GM18499 (cell line): ENCODE results near the gene FAM219A.
"Not testable (repeated sequence)": the region's sequence is repeated elsewhere in the genome, so short reads cannot be mapped to it uniquely, and the experiment has no call there.

Experiments
- ATAC-seq: cut with Tn5 transposase; IDR thresholded peaks from one replicate; pipeline ENCODE4 v1.9.1; 2021; ENCODE audit warnings: moderate number of reproducible peaks; ENCODE audit not compliant: insufficient read depth, unreplicated experiment

Gene FAM219A

DNA sequence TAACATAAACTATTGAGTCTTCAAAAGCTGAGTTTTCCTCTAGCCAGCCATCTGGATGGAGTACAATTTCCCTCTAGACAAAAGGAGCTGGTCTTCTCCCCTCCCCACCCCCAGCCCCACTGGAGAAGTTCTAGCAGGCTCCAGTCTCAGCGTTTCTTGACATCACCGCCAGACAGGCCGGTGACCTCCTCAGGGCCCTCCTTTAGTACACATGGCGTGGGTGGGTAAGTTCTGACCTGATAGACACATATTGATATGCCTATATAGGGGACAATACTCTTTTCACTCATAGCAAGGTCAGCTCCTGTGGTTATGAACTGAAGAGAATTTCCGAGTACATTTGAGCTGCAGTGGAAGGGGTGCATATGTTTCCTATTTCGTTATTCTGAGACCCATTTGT is 27.5 kb upstream of the FAM219A start:
- no peak for ATAC-seq

DNA sequence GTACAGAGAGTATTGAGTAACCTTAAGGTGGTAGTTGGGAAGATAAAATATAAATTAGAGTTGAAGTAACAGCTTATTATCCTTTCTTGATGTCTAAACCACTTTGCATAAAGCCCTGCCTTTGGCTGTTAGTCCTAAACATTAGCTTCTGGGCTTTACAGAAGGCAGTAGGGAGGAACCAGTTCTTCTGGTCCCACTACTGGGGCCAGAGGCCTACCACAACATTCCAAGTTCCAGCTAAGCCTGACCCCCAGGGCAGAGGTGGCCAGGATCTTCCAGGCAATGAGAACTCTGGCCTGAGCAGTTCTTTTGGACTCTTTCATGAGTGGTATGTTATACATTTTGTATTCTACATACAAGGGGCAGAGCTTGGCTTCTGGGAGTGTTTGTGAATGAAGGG is 26.3 kb upstream of the FAM219A start:
- no peak for ATAC-seq

DNA sequence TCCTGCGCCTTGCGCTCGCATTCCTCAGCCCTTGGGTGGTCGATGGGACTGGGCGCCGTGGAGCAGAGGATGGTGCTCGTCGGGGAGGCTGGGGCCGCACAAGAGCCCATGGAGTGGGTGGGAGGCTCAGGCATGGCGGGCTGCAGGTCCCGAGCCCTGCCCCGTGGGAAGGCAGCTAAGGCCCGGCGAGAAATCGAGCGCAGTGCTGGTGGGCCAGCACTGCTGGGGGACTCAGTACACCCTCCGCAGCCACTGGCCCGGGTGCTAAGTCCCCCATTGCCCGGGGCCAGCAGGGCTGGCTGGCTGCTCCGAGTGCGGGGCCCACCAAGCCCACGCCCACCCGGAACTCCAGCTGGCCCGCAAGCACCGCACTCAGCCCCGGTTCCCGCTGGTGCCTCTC is 24.4 kb upstream of the FAM219A start:
- ATAC-seq, result not testable (repeated sequence)

DNA sequence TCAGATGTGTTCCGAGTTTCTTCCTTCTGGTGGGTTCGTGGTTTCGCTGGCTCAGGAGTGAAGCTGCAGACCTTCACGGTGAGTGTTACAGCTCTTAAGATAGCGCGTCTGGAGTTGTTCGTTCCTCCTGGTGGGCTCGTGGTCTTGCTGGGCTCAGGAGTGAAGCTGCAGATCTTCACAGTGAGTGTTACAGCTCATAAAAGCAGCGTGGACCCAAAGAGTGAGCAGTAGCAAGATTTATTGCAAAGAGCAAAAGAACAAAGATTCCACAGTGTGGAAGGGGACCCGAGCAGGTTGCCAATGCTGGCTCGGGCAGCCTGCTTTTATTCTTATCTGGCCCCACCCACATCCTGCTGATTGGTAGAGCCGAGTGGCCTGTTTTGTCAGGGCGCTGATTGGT is 23.2 kb upstream of the FAM219A start:
- not testable (repeated sequence) for ATAC-seq

DNA sequence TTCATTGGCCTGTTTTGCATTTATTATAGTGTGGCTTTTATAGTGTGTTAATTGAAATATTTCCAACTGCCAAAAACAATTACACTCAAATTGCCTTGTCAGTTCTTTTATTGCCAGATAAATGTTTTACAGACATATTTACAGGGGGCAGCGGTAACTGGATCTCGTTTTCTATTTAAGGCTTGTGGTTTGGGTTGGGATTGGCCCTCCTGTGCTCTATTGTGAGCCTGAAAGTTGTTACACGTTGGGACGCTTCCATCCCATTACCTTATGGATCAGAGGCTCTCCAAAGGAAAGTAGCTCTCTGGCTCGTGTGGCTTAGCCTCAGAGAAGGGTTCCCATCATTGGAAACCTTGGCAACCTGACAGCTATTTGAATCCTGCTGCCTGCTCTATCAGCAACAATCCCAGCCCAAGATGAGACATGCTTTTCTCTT is 21.1 kb upstream of the FAM219A start:
- ATAC-seq, result no peak

DNA sequence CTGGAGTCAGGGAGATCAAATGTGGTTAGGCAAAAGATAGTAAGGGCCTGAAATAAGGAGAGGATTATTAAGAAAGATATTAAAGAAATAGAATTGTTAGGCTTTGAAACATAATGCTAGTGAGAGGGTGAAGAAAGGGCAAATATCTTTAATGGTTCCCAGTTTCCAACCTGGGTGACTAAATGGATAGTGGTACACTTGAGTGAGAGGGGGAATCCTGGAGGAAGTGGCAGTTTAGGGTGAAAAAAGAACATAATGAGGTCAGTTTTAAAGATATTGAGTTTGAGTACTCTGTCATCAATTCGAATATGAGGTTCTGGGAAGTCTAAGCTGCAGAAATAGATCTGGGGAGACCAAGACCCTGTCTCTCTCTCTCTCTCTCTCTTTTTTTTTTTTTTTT is 19.2 kb upstream of the FAM219A start:
- ATAC-seq, result no peak

DNA sequence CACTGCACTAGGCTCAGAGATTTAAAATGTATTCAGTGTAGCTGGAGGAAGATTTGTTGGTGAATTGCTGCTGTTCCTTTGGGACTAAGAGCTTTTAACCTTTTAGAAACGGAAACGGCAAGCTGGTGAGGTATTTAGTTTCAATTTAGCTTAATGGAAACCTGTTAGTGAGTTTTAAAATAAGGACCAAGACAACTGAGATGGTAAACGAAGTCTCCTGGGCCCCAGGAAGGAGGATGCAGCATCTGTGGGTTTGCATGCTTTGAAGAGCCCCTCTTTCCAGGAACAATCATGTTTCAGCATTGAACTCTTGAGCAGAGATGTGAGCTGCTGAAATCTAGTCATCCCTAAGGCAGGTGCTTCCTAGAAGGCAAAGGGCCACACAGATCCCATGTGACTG is 16.7 kb upstream of the FAM219A start:
- no peak for ATAC-seq

DNA sequence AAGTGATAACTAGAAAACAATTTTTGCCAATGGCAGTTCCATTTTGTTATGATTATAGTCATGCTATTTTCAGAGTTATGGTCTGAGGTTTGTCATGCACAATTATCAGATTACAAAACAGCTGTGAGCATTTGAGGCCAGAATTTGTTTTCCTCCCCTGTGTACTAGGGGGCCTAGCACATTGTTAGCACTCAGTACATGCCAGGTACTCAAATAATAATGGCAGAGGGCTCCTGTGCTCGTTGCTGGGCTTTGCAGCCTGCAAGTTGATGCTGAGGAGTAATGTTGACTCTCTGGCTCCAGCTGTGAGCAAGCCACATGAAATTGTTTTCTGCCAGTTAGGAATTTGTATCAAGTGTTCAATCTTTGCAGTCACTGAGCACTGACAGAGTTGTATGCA is 7.1 kb upstream of the FAM219A start:
- ATAC-seq, result no peak

DNA sequence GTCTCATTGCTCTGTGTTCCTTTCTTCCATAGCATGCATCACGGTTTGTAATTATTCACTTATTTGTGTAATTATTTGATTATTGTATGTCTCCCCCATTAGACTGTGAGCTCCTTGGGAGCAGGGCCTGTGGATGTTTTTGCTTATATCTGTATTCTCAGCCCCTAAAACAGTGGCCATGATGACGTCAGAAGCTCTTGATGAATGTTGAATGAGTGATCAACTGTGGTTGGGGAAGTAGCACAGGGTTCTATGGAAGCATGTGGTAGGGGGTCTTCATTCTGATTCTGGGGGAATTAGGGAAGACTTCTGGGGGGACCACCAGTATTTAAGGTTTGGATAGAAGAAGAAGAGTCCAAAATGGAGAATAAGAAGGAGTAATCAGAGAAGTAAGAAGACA is 6.2 kb upstream of the FAM219A start:
- no peak for ATAC-seq

DNA sequence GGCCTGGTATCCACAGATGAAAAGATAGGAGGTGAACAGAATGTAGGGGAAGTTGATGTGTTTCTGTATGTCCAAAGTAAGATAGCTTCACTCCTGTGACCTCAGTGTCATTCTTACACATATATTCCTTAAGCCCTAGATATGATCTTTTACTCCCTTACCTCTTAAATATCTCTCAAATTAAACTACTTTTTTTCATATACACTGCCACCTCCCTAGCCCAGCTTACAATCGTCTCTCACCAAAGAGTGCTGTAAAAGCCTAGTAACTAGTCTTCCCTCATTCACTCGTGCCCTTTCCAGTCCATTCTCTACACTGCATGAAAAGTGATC is 5.5 kb upstream of the FAM219A start:
- ATAC-seq, result no peak

DNA sequence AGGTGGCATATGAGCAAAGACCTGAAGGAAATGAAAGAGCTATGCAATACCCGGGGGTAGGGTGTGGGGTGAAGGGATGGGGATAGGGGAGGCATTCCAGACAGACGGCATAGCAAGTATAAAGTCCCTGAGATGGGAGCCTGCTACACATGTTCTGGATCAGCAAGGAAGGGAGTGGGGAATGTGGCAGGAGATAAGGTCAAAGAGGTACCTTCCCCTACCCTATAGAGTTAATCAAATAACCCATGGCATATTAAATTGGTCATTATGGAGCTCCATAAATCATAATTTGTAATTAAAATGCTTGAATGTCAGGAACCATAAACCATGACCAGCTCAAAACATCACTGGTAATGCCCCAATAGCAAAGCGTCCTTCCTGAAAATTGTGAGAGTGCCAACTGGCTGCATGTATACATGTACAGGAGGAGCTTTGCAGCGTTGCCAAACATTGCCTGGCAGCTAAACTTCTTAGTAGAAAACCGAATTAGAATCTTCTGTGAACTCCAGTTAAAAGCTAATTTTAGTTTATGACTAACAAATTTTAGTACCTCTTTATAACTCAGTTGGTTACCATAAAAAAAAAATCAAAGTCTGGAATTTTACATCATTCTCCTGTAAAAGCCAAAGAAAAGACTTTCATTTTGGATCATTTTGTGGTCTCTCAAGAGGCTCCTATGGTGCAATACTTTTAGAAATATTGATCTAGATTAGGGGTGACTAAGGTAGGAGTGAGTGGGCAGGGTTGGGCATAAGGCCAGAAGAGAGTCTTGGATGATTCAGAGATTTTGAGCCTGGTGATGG is 4.9 kb upstream of the FAM219A start:
- no peak for ATAC-seq

DNA sequence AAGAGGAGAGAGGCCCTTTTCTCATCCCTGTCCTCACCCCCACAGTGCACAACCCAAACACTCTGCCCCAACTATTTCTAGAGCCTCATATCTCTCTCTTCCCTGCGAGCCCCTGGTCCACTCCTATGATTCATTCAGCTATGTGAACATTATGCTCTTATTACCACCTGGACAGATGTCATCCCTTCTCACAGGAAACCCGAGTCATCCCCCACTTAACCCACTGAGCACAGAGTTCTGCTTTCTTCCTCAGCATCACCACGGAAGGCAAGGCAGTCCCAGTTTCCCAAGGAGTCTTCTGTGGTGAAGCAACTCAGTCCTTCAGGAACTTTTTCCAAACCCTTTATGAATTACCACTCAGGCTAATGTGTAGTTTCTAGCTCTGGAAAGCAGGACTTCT is 1.6 kb upstream of the FAM219A start:
- ATAC-seq, result no peak

DNA sequence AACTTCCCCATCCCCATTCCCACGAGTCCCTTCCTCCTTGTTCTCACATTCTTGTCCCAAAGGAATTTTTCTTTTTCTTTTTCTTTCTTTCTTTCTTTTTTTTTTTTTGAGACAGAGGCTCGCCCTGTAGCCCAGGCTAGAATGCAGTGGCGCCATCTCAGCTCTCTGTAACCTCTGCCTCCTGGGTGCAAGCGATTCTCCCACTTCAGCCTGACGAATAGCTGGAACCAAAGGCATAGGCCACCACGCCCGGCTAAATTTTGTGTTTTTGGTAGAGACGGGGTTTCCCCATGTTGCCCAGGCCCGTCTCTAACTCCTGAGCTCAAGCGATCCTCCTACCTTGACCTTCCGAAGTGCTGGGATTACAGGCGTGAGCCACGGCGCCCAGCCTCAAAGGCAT is 986 bp upstream of the FAM219A start:
- ATAC-seq, result no peak

DNA sequence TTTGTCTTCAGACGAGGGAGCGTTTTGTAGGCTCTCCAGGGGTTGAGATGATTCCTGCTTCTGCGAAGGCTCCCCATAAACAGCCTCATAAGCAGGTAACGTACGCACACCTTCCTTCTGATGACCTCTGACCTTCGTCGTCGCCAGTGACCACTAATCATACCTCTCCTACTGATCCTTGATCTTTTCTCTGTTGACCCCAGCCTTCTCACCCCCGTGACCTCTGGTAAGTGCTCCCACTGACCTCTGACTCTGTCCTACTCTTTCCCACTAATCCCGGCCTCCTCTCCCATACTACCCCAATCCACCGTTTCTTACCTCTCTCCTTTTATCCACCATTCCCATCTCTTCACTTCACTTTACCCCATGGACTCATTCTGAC is 580 bp upstream of the FAM219A start:
- ATAC-seq, result no peak

DNA sequence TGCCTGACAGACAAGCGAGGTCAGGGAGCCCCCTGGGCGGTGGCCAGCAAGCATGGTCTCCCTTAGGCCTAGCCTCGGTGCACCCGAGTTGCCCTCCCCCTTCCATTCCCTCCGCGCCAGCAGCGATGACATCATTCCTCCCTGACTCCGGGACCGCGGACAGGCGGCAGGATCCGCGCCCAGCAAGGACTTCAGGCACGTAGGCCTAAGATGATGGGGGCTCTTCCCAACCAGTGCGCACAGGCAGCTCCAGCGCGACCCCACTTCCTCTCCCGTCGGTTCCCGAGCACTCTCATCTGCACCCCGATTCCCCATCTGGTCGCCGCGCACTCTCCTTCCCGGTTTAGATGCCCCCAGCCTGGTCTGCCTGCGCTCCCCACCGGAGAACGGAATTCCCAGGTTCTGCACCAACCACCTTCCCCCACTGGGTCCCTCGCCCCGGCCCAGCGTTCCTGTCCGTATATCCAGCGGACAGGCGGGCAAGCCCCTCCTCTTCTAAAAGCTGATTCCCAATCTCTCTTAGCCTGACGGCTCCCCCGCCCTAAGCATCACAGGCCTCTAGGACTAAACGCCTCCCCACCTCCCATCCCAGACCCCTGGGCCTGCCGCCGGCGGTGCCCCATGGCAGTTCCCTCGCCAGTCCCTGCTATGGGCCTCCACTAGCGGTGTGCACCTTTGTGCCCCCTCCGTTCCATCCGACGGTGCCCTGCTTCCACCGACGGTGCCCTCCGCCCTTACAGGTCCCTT is 931 bp downstream of the FAM219A start:
- ATAC-seq, result no peak

DNA sequence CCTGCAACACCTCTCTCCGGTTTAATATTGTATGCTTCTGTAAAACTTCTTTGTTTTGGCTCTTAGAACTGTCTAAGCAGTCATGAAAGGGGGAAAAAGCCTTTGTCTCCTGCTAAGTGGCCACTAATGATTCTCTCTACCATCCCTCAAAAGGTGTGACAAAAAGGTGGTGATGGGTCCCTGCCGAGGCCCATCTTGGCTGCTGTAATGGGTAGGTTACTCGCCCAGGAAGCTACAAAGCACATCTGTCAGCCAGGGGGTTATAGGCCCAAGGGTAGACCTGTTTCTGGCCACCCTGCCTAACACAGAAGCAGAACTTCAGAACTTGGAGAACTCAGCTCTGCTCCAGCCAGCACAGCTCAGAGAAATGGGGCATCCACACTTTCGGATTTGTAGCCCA is 1.6 kb downstream of the FAM219A start:
- no peak for ATAC-seq

DNA sequence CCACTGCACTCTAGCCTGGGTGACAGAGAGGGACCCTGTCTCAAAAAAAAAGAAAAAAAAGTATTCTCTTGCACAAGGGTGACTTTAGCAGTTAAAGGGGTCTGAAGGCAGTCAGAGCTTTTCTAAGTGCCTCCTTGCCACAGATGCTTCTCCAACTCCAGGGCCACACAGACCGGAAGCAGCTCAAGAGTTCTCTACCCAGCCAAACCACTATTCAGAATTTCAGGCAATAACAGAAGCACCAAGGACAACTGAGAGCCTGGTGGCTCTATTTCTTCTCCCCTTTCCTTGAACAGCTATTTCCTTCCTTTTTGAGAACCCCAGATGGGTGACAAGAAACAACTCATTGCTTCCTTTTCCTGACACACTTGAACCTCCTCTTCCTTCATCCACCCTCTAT is 2.2 kb downstream of the FAM219A start:
- no peak for ATAC-seq

DNA sequence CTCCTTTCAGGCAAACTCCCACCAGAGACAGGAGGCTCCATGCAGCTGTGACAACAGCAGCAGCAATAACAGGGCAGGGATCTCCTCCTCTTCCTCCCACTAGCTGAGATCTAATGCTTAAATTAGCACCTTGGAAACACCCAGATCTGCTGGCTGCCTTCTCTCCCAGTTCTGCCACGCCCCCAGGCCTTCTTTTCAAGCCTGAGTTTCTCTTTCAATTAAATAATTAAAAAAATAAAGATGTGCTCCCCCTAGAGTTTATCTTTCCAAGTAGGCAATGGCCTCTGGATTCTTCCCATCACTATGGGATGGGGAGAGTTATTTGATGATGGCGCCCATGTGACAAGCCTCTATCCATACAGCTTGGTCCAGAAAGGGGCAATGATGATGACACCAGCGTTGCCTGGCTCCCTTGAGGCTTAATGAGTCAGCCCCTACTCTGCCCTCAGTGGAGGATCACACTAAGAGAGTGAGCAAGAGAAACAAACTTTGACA is 3.8 kb downstream of the FAM219A start:
- no peak for ATAC-seq

DNA sequence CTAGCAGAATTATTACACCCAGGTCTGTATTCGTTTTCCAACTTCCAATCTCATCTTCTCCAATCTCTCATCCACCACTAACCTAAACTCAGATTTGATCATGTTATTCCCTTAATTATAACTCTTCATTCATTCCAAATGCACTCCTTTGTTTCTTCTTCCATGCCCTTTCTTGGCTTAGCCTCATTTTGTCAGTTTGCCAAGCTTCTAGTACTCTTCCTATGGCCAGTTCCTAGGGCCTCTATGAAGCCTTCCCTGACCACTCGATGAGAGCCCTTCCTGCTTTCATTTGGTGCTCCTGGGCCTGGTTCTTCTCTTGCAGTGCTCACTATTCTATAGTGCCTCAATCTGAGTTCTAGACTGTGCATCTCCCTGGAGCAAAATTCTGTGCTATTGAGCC is 5.8 kb downstream of the FAM219A start:
- ATAC-seq, result no peak

DNA sequence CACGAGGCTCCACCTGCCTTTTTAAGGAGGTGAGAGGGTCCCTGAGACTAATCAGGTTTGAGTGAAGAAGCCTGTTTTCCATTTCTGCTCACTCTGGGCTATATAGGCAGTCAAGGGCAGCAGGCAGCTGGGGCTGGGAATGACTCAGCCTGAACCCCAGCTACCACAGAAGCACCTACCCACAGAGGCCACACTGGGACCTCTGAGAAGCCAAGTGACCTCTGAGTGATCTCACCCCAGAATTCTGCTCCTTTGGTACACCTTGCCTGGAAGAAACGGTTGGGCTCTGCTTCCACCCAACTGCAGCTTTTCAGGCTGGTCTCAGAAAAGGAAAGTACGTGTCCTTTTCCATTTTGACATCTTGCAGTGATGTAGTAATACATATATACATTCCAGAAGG is 6.8 kb downstream of the FAM219A start:
- ATAC-seq, result no peak

DNA sequence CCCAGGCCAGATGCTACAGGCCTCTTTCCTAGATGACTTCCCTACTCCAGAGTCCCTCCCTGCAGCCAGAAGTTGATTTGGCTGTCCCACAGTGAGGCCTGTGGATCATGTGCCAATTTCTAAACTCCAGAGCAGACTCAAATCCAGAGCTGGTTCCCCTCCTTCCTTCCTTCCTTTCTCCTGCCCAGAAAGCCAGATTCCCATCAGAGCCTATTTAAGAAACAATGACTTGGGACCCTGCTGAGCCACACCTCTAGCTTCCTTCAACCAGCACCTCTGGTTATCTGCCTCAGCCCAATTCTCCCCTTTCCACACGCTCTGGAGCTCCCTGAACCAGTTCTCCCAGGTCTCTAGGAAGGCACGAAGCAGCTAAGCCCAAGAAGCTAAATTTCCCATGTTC is 7.2 kb downstream of the FAM219A start:
- ATAC-seq, result no peak

DNA sequence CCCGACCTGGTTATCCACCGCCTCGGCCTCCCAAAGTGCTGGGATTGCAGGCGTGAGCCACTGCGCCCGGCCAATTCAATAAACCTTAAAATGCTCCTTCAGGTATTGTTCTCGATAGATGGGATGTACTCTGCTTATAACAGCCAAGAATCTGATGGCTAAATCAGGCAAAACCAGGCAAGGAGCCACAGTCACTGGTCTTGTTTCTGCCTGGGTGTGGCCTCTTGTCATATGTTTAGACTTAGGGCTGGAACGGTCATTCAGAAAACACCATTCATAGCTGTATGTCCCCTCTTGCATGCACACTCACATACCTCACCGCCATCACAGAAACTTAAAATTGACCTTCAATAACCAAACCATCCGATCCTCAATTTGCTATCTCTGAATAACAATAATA is 7.7 kb downstream of the FAM219A start:
- no peak for ATAC-seq
